Natural killer cell (primary cell): ENCODE results near the gene BCL2L11. TPM values are rescaled to one million over a fixed set of nuclear protein-coding genes. Genes with fewer than 3 reads are reported as not detected.
A peak's percentile ranks its signal among the peaks of the same experiment; 100 is the strongest.

Experiments
- ATAC-seq, 3 donors: fragments of 150-1000 bp in 2 of 3; fragments of 200-7000 bp in 1 of 3; cut with Tn5 transposase; 1 replicate in 1 of 3; 2 replicates in 2 of 3; pipeline ENCODE4 v1.10.0; 2021; ENCODE audit warnings: mild to moderate bottlenecking in 2 of 3, moderate library complexity in 2 of 3
- DNase-seq, 2 donors: peaks; one replicate each; pipeline versions ENCODE4 v3.0.0 to v3.0.0-alpha.2; 2013 to 2021; ENCODE audit warnings: mixed read lengths in 1 of 2
- H3K27ac ChIP-seq: one replicate; pipeline ENCODE4 v1.5.1; 2013; ENCODE audit warnings: mild to moderate bottlenecking, low read length
- H3K27me3 ChIP-seq: one replicate; pipeline ENCODE4 v1.6.1; 2013; ENCODE audit warnings: low read length; ENCODE audit not compliant: control insufficient read depth, insufficient read depth
- H3K36me3 ChIP-seq: one replicate; pipeline ENCODE4 v1.6.1; 2013; ENCODE audit warnings: low read length; ENCODE audit not compliant: control insufficient read depth, insufficient read depth
- H3K4me1 ChIP-seq: one replicate; pipeline ENCODE4 v1.6.1; 2013; ENCODE audit warnings: low read length; ENCODE audit not compliant: control insufficient read depth, insufficient read depth
- H3K4me3 ChIP-seq: one replicate; pipeline ENCODE4 v1.5.1; 2013; ENCODE audit warnings: low read length
- H3K9me3 ChIP-seq: one replicate; pipeline ENCODE4 v1.6.1; 2013; ENCODE audit warnings: low read length; ENCODE audit not compliant: control insufficient read depth, insufficient read depth
- H3K27ac Mint-ChIP-seq, 2 donors: one replicate each; pipeline ENCODE4 v1.8.0; 2022; ENCODE audit warnings: mild to moderate bottlenecking in 2 of 2, mixed read lengths in 2 of 2, moderate library complexity in 1 of 2
- H3K27me3 Mint-ChIP-seq, 2 donors: one replicate each; pipeline ENCODE4 v1.8.0; 2022; ENCODE audit warnings: low read depth in 2 of 2, mixed read lengths in 2 of 2
- H3K36me3 Mint-ChIP-seq: one replicate; pipeline ENCODE4 v1.8.0; 2022; ENCODE audit warnings: mixed read lengths
- H3K4me1 Mint-ChIP-seq, 2 donors: one replicate each; pipeline ENCODE4 v1.8.0; 2022; ENCODE audit warnings: mixed read lengths in 2 of 2
- H3K4me3 Mint-ChIP-seq: one replicate; pipeline ENCODE4 v1.8.0; 2022; ENCODE audit warnings: mild to moderate bottlenecking, moderate library complexity, mixed read lengths
- H3K9me3 Mint-ChIP-seq, 2 donors: one replicate each; pipeline ENCODE4 v1.8.0; 2022; ENCODE audit warnings: mixed read lengths in 2 of 2
- WGBS: methylation state at CpG from one replicate; pipeline ENCODE4 v1.1.7; 2013; ENCODE audit warnings: missing lambda C conversion rate; ENCODE audit not compliant: insufficient coverage; 5-methylcytosine and 5-hydroxymethylcytosine counted together
- intact Hi-C: fragments of 100-400 bp; cut with micrococcal nuclease; formaldehyde crosslinking; loops from one replicate; pipeline ENCODE4 v1.14.2; 2022
- total RNA-seq, 4 donors: library from RNA; stranded (reverse); fragments of 120-200 nt in 1 of 4; gene quantifications; one replicate each; pipeline versions ENCODE4 v1.2.3 to v1.2.4, GENCODE V29; 2013 to 2022
- TF ChIP-seq, protein P1 (sequence below): fragments of 200-600 bp; IDR thresholded peaks from one replicate; pipeline ENCODE4 v1.8.0; 2022; ENCODE audit warnings: antibody characterized with exemption

The BCL2L11 gene
- total RNA-seq, 3 donors from 2014 or later (not counting 1 experiment from before 2014, with no cell fraction given), result 27.4 to 56.9 (median 39.9) TPM

DNA sequence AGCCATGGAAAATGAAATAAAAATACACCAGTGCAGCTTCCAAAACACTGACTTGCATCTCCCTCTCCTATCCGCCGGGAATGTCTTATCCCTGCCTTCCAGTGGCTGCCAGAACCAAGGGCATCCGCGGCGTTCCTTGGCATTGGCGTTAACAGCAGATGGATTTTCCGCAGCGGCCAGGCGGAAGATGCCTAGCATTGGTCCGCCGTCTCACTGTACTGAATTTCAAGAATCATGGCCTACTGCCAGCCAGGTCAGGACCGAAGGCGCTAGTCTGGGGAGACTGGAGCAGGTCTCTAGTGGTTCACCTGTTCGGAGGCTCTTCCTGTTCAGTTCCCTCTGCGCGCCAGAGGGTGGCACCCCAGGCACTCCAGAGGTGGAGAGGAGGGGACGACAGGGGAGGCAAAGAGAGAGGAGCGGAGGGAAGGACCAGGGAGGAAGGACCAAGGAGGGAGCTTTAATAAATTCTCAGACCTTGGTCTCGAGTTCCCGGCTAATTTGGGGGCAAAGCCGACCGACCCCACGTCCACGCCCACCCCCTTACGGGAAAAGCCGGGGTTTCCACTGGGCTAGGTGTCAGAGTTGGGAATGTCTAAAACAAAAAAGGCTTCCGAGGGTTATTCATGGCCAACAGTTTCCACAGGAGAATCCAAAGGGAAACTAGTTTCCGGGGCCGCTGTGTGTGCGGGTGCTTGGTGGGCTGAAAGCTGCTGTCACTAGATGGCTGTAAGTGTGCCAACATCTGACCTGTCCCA, 3.7 kb upstream of the BCL2L11 start:
- WGBS, result 9% methylated on average over 30 of the region's 30 CpGs
- ATAC-seq (peak; percentile 14 to 34 (median 18)), DNase-seq (peak; percentile 30 to 85)
- Histone ChIP-seq H3K4me1 (peaks cover 48% of the 10 kb centered on the region), H3K27me3 (peaks cover 35% of the 10 kb centered on the region), H3K36me3 (no peaks in the 10 kb centered on the region), H3K27ac (no peak overlapping the region), H3K9me3 (no peaks in the 10 kb centered on the region), H3K4me3 (peak overlapping the region; percentile 31)
- Mint-ChIP-seq H3K4me3 (peak overlapping the region; percentile 95), H3K4me1 (peaks cover 39 to 48% of the 10 kb centered on the region in 2 donors), H3K9me3 (no peaks in the 10 kb centered on the region), H3K27me3 (peaks cover 51 to 62% of the 10 kb centered on the region in 2 donors), H3K27ac (peak overlapping the region in 1 of 2 donors; percentile 53), H3K36me3 (no peaks in the 10 kb centered on the region)
- TF ChIP-seq, protein P1, sequence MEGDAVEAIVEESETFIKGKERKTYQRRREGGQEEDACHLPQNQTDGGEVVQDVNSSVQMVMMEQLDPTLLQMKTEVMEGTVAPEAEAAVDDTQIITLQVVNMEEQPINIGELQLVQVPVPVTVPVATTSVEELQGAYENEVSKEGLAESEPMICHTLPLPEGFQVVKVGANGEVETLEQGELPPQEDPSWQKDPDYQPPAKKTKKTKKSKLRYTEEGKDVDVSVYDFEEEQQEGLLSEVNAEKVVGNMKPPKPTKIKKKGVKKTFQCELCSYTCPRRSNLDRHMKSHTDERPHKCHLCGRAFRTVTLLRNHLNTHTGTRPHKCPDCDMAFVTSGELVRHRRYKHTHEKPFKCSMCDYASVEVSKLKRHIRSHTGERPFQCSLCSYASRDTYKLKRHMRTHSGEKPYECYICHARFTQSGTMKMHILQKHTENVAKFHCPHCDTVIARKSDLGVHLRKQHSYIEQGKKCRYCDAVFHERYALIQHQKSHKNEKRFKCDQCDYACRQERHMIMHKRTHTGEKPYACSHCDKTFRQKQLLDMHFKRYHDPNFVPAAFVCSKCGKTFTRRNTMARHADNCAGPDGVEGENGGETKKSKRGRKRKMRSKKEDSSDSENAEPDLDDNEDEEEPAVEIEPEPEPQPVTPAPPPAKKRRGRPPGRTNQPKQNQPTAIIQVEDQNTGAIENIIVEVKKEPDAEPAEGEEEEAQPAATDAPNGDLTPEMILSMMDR, result peak; percentile 51
- intact Hi-C loops, result loop anchor here (5.0 to 10.0 kb wide), 3 partner anchors 122 to 585 kb away; no protein-coding TSS in a partner anchor

DNA sequence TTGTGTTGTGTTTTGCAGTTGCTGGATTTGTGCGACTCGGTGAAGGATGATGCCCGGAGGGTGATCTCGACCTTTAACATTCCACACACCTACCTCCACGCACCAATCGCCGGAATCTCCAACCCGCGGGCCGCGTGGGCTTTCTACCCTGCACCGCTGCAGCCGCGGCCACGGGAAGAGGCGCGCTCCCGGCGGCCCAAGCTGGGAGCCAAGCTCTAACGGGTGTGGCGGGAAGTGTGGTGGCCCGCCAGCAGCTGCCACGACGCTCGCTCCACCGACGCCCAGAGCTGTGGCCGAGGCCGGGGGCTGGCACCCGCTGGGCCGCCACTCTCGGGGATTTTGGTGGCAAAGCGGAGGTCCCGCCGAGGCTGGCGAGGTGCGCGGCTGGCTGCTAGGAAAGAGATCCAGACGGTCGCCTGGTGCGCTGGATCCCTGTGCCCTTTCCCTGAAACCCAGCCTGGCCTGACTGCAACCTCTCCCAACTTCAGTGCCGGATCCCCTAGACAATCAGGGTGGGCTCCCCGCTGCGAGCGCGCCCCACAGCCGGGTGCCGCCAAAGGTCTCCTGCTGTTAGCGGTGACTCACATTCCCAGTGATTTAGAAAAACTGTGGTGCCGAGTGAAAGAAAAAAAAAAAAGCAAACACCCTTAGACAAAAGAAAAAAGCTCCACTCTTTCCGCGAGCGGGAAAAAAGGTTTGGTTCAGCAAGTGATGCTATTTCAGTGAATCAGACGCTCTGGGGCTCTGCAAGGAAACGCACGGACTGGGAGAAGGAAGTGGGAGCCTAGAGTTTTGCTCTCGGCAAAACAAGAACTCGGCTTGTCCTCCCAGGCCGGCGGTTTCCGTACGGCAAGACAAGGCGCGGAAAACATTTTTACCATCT, 2.9 kb upstream of the BCL2L11 start:
- TF ChIP-seq, protein P1, result no peak
- Mint-ChIP-seq H3K9me3 (no peaks in the 10 kb centered on the region), H3K36me3 (no peaks in the 10 kb centered on the region), H3K27ac (peak overlapping the region in 1 of 2 donors; percentile 56), H3K4me1 (peaks cover 42 to 51% of the 10 kb centered on the region in 2 donors), H3K27me3 (peaks cover 49 to 61% of the 10 kb centered on the region in 2 donors), H3K4me3 (peak overlapping the region; percentile 95)
- Histone ChIP-seq H3K27ac (no peak overlapping the region), H3K4me1 (peaks cover 51% of the 10 kb centered on the region), H3K27me3 (peaks cover 35% of the 10 kb centered on the region), H3K4me3 (peak overlapping the region; percentile 31), H3K36me3 (no peaks in the 10 kb centered on the region), H3K9me3 (no peaks in the 10 kb centered on the region)
- intact Hi-C loops, result loop anchor here (5.0 to 10.0 kb wide), 3 partner anchors 123 to 584 kb away; no protein-coding TSS in a partner anchor
- WGBS, result under 1% methylated on average over 61 of the region's 64 CpGs
- ATAC-seq, result no peak
- peak in 1 of 2 donors; percentile 54 for DNase-seq

DNA sequence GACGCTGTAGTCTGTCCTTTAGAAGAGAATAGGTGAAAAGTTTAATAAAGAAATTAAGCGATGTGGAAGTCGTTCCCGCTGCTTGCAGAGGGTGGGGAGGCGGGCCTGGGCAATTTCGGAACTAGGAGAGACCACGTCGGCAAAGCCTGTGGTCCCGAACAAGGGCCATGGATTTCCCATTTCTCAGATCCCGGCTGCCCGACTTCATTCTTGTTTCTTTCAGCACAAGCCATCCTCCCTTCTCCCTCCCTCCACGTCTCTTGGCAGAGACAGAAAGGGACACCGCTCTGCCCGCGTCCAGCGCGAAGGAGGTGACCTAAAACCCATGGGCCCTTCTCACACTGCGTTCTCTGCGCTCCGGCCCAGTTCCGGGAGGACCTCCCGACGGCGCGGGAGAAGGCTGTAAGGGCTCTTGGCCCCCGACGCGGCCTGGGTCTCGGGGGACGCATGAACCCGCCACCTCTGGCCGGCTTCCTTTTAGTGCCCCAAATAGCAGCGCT, 2.2 kb upstream of the BCL2L11 start:
- Mint-ChIP-seq H3K4me3 (peak overlapping the region; percentile 95), H3K4me1 (peaks cover 47 to 56% of the 10 kb centered on the region in 2 donors), H3K27ac (peak overlapping the region; percentile 31 to 56), H3K9me3 (no peaks in the 10 kb centered on the region), H3K27me3 (peaks cover 43 to 54% of the 10 kb centered on the region in 2 donors), H3K36me3 (no peaks in the 10 kb centered on the region)
- TF ChIP-seq, protein P1, result no peak
- no peak for ATAC-seq
- peak in 1 of 2 donors; percentile 19 for DNase-seq
- Histone ChIP-seq H3K9me3 (no peaks in the 10 kb centered on the region), H3K4me3 (peak overlapping the region; percentile 22), H3K27ac (no peak overlapping the region), H3K27me3 (peaks cover 35% of the 10 kb centered on the region), H3K4me1 (peaks cover 58% of the 10 kb centered on the region), H3K36me3 (no peaks in the 10 kb centered on the region)
- intact Hi-C loops, result loop anchor here (5.0 to 10.0 kb wide), 3 partner anchors 124 to 584 kb away; no protein-coding TSS in a partner anchor
- WGBS, result 2% methylated on average over 33 of the region's 33 CpGs
